CD4-positive, alpha-beta T cell (primary cell): ENCODE results near the gene PUS1. TPM values are rescaled to one million over a fixed set of nuclear protein-coding genes. Genes with fewer than 3 reads are reported as not detected.
A peak's percentile ranks its signal among the peaks of the same experiment; 100 is the strongest.

ENCODE experiments used
- ATAC-seq: fragments of 200-7000 bp; cut with Tn5 transposase; one replicate; pipeline ENCODE4 v1.10.0; 2022; ENCODE audit warnings: mild to moderate bottlenecking; ENCODE audit not compliant: poor library complexity
- CTCF ChIA-PET: fragments of 350-600 bp; sonication (Branson Sonifier 250); formaldehyde crosslinking; loops from one replicate; lab custom pipeline; 2021; ENCODE audit warnings: antibody characterized with exemption, inconsistent platforms; lab: Charles Lee
- POLR2A ChIA-PET: fragments of 350-600 bp; sonication (Branson Sonifier 250); formaldehyde crosslinking; loops from one replicate; lab custom pipeline; 2021; ENCODE audit warnings: antibody characterized with exemption, inconsistent platforms; lab: Charles Lee
- DNase-seq, 14 experiments: peaks; one replicate each; pipeline ENCODE4 v3.0.0-alpha.2; 2013 to 2020; ENCODE audit warnings: mixed read lengths in 2 of 14
- H3K27ac ChIP-seq, 2 donors: one replicate each; pipeline versions ENCODE4 v1.5.1 to v1.7.0; 2013; ENCODE audit warnings: low read length in 2 of 2, low read depth in 1 of 2, mild to moderate bottlenecking in 1 of 2
- H3K27me3 ChIP-seq, 2 experiments: 1 replicate in 1 of 2; 2 replicates in 1 of 2; pipeline versions ENCODE4 v1.6.1 to v1.7.0; 2013; ENCODE audit warnings: low read length in 2 of 2, control low read depth in 1 of 2, mild to moderate bottlenecking in 1 of 2, moderate library complexity in 1 of 2; ENCODE audit not compliant: insufficient read depth in 2 of 2, control insufficient read depth in 1 of 2
- H3K36me3 ChIP-seq: one replicate; pipeline ENCODE4 v1.6.1; 2013; ENCODE audit warnings: low read length, control low read depth; ENCODE audit not compliant: insufficient read depth
- H3K4me1 ChIP-seq: one replicate; pipeline ENCODE4 v1.6.1; 2013; ENCODE audit warnings: low read length, control low read depth; ENCODE audit not compliant: insufficient read depth
- H3K4me3 ChIP-seq: one replicate; pipeline ENCODE4 v1.5.1; 2013; ENCODE audit warnings: mild to moderate bottlenecking, low read length, moderate library complexity
- H3K9me3 ChIP-seq, 2 experiments: 1 replicate in 1 of 2; 2 replicates in 1 of 2; pipeline versions ENCODE4 v1.6.1 to v1.7.0; 2013; ENCODE audit warnings: low read length in 2 of 2, mild to moderate bottlenecking in 2 of 2, control low read depth in 1 of 2, moderate library complexity in 1 of 2; ENCODE audit not compliant: control insufficient read depth in 1 of 2, insufficient read depth in 1 of 2
- H3K27ac Mint-ChIP-seq: one replicate; pipeline ENCODE4 v1.8.0; 2020; ENCODE audit warnings: mixed read lengths
- H3K27me3 Mint-ChIP-seq: one replicate; pipeline ENCODE4 v1.8.0; 2021; ENCODE audit warnings: mixed read lengths
- H3K36me3 Mint-ChIP-seq: one replicate; pipeline ENCODE4 v1.8.0; 2021; ENCODE audit warnings: low read depth, mixed read lengths
- H3K4me1 Mint-ChIP-seq: one replicate; pipeline ENCODE4 v1.8.0; 2021; ENCODE audit warnings: low read depth, mixed read lengths
- H3K4me3 Mint-ChIP-seq: one replicate; pipeline ENCODE4 v1.8.0; 2020; ENCODE audit warnings: mild to moderate bottlenecking, mixed read lengths
- H3K9me3 Mint-ChIP-seq: one replicate; pipeline ENCODE4 v1.8.0; 2020; ENCODE audit warnings: mixed read lengths
- CTCF ChIP-seq: fragments of 200-600 bp; IDR thresholded peaks from one replicate; pipeline ENCODE4 v1.8.0; 2022; ENCODE audit warnings: antibody characterized with exemption, mild to moderate bottlenecking
- intact Hi-C, 2 experiments: fragments of 100-400 bp; cut with DNase I in 1 of 2; cut with micrococcal nuclease in 1 of 2; formaldehyde crosslinking; loops; one replicate each; pipeline versions ENCODE4 v1.15.1 to v1.9.0; 2023 to 2025; cut with DNase I, micrococcal nuclease
- total RNA-seq, 174 experiments: library from RNA in 2 of 174; stranded (reverse) in 2 of 174; gene quantifications; one replicate each; pipeline ENCODE4 v1.2.3 and lab custom pipeline; 2021 to 2026

PUS1 gene
- total RNA-seq, 2 experiments from 2014 or later, result 17.7 to 18.2 TPM

DNA sequence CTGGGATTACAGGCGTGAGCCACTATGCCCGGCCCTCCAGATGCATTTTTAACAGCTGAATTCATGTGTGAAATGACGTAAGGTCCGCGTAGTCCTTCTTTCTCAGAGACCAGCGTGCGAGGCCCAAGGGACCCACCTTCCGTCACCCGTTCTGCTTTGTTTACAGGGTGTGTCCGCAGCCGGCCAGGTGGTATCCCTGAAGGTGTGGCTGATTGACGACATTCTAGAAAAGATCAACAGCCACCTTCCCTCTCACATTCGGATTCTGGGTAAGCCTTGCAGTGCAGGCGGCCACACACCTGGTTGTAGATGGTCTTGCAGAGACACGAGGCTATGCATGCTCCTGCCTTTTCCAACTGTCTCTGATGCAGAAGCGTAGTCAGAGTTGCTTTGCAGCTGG lies 9.9 kb downstream of the PUS1 start:
- ATAC-seq, result no peak
- Mint-ChIP-seq H3K9me3 (no peaks in the 10 kb centered on the region), H3K27ac (no peak overlapping the region), H3K4me1 (no peaks in the 10 kb centered on the region), H3K27me3 (no peaks in the 10 kb centered on the region), H3K36me3 (peaks cover 64% of the 10 kb centered on the region), H3K4me3 (no peak overlapping the region)
- no peaks in the 10 kb centered on the region for H3K27me3 ChIP-seq
- no peaks in the 10 kb centered on the region for H3K9me3 ChIP-seq
- H3K36me3 ChIP-seq, result peaks cover 56% of the 10 kb centered on the region
- no peak overlapping the region for H3K27ac ChIP-seq
- intact Hi-C loops, result loop anchor here in 1 of 2 experiments (10.0 kb wide), 1 partner anchor 1064 kb away; the partner anchor contains the start of gene RAN
- ChIA-PET CTCF (interaction anchor here (0.6 kb wide), 1 partner anchor 19 kb away, joined by 3 read pairs; no protein-coding TSS in a partner anchor), POLR2A (interaction anchor here (0.6 kb wide), 1 partner anchor 15 kb away, joined by 3 read pairs; no protein-coding TSS in a partner anchor)
- no peak overlapping the region for H3K4me3 ChIP-seq
- TF ChIP-seq CTCF, result no peak
- no peaks in the 10 kb centered on the region for H3K4me1 ChIP-seq
- no peak for DNase-seq

- H3K27ac ChIP-seq, result no peak overlapping the region
- H3K4me3 Mint-ChIP-seq, result no peak overlapping the region
- H3K4me1 Mint-ChIP-seq, result no peaks in the 10 kb centered on the region
- no peaks in the 10 kb centered on the region for H3K27me3 Mint-ChIP-seq
- no peak overlapping the region for H3K27ac Mint-ChIP-seq
- no peaks in the 10 kb centered on the region for H3K9me3 Mint-ChIP-seq
- CTCF ChIA-PET, result no interaction called here
- H3K4me3 ChIP-seq, result no peak overlapping the region
- peaks cover 50% of the 10 kb centered on the region for H3K36me3 ChIP-seq
- H3K4me1 ChIP-seq, result no peaks in the 10 kb centered on the region
- intact Hi-C loops, result loop anchor here in 1 of 2 experiments (10.0 kb wide), 1 partner anchor 105 kb away; no protein-coding TSS in a partner anchor
- no peaks in the 10 kb centered on the region for H3K27me3 ChIP-seq
- POLR2A ChIA-PET, result no interaction called here
- H3K9me3 ChIP-seq, result peaks cover 0 to 9% of the 10 kb centered on the region in 2 experiments
- H3K36me3 Mint-ChIP-seq, result peaks cover 55% of the 10 kb centered on the region
- no peak for DNase-seq
- TF ChIP-seq CTCF, result no peak
- ATAC-seq, result no peak
Observed at GRCh38 chr12:131940141-131940547, 11.1 kb downstream of the PUS1 start.

DNA sequence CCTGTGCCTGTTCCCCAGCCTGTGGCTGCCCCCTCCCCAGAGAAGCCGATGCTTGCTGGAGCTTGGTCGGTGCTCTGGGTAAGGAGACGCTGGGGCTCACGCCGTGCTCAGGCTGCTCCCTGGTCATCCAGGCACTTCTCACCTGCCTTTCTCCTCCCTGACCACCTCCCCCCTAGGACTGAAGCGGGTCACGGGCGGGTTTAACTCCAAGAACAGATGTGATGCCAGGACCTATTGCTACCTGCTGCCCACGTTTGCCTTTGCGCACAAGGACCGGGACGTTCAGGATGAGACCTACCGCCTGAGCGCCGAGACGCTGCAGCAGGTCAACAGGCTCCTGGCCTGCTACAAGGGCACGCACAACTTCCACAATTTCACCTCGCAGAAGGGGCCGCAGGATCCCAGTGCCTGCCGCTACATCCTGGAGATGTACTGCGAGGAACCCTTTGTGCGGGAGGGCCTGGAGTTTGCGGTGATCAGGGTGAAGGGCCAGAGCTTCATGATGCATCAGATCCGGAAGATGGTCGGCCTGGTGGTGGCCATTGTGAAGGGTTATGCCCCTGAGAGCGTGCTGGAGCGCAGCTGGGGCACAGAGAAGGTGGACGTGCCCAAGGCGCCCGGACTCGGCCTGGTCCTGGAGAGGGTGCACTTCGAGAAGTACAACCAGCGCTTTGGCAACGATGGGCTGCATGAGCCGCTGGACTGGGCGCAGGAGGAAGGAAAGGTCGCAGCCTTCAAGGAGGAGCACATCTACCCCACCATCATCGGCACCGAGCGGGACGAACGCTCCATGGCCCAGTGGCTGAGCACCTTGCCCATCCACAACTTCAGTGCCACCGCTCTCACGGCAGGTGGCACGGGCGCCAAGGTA lies 12.3 kb downstream of the PUS1 start:
- Mint-ChIP-seq H3K27ac (no peak overlapping the region), H3K4me3 (no peak overlapping the region), H3K27me3 (no peaks in the 10 kb centered on the region), H3K36me3 (peaks cover 52% of the 10 kb centered on the region), H3K4me1 (no peaks in the 10 kb centered on the region), H3K9me3 (no peaks in the 10 kb centered on the region)
- no peak overlapping the region for H3K4me3 ChIP-seq
- TF ChIP-seq CTCF, result no peak
- H3K9me3 ChIP-seq, result peaks cover 0 to 13% of the 10 kb centered on the region in 2 experiments
- no peaks in the 10 kb centered on the region for H3K27me3 ChIP-seq
- ATAC-seq, result no peak
- peak in 1 of 14 experiments; percentile 30 for DNase-seq
- H3K36me3 ChIP-seq, result peaks cover 47% of the 10 kb centered on the region
- intact Hi-C loops, result loop anchor here in 1 of 2 experiments (10.0 kb wide), 1 partner anchor 107 kb away; no protein-coding TSS in a partner anchor
- H3K4me1 ChIP-seq, result no peaks in the 10 kb centered on the region
- CTCF ChIA-PET, result no interaction called here
- POLR2A ChIA-PET, result no interaction called here
- no peak overlapping the region for H3K27ac ChIP-seq
